ENCODE results near the gene LRIT3. TPM values are rescaled to one million over a fixed set of nuclear protein-coding genes. Genes with fewer than 3 reads are reported as not detected.

The LRIT3 gene
- total and polyA plus RNA-seq, 10 donors, result 0.13 to 0.94 (median 0.28) TPM

DNA sequence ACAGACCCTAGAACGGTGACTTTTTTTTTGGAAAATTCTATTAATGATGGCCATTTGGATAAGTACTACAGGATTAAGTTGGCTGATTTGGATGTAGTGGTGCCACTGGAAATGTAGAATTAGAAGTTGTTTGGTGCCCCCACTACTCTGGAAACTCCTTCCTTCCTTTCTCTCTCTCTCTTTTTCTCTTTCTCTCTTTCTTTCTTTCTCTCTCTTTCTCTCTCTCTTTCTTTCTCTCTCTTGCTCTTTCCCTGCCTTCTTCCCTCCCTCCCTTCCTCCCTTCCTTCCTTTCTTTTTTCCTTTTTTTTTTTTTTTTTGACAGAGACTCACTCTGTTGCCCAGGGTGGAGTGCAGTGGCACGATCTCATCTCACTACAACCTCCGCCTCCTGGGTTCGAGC lies 29.6 kb upstream of the LRIT3 start:
- Histone ChIP-seq H3K27ac (no peak overlapping the region), H3K9me3 (no peaks in the 10 kb centered on the region), H3K27me3 (replicated peaks in 1 of 7) (no peaks in the 10 kb centered on the region), H3K36me3 (peaks cover 0 to 57% (median 37%) of the 10 kb centered on the region in 6 donors), H3K4me1 (peaks cover 6 to 48% (median 28%) of the 10 kb centered on the region in 6 donors), H3K4me3 (no peak overlapping the region)
- DNase-seq, result no peak
- WGBS, 5 donors, result 96 to 100% (median 97%) methylated on average over 4 of the region's 4 CpGs
- no peak for TF ChIP-seq POLR2AphosphoS5 (IDR thresholded peaks at IDR 0.05)
- TF ChIP-seq CTCF (IDR thresholded peaks at IDR 0.05 in 8 of 11, conservative IDR thresholded peaks at IDR 0.05 in 3 of 11), result no peak
- TF ChIP-seq POLR2A (IDR thresholded peaks at IDR 0.05), result no peak
- intact Hi-C loops (cut with DNase I; ENCODE audit: low total_unique reads), result loop anchor here (10.0 kb wide), 1 partner anchor 1173 kb away; no protein-coding TSS in a partner anchor

- no peaks in the 10 kb centered on the region for H3K9me3 ChIP-seq
- TF ChIP-seq CTCF (IDR thresholded peaks at IDR 0.05 in 8 of 11, conservative IDR thresholded peaks at IDR 0.05 in 3 of 11) (no peak), POLR2AphosphoS5 (IDR thresholded peaks at IDR 0.05) (no peak), POLR2A (IDR thresholded peaks at IDR 0.05) (no peak)
- peaks cover 0 to 80% (median 58%) of the 10 kb centered on the region in 6 donors for H3K36me3 ChIP-seq
- no peak for DNase-seq
- H3K27me3 ChIP-seq (replicated peaks in 1 of 7), result no peaks in the 10 kb centered on the region
- H3K27ac ChIP-seq, result no peak overlapping the region
- intact Hi-C loops (cut with DNase I; ENCODE audit: low total_unique reads), result loop anchor here (5.0 to 10.0 kb wide), 2 partner anchors 116 to 393 kb away; partner anchors contain the start of gene CASP6
- 88 to 93% (median 89%) methylated on average over 2 of the region's 2 CpGs for WGBS, 5 donors
- no peak overlapping the region for H3K4me3 ChIP-seq
- H3K4me1 ChIP-seq, result peaks cover 6 to 33% (median 19%) of the 10 kb centered on the region in 6 donors
These were observed 27.3 kb upstream of the LRIT3 start for GRCh38 chr4:109820563-109820962.

- no peak for TF ChIP-seq POLR2A (IDR thresholded peaks at IDR 0.05)
- TF ChIP-seq POLR2AphosphoS5 (IDR thresholded peaks at IDR 0.05), result no peak
- no peak for TF ChIP-seq CTCF (IDR thresholded peaks at IDR 0.05 in 8 of 11, conservative IDR thresholded peaks at IDR 0.05 in 3 of 11)
- Histone ChIP-seq H3K4me3 (no peak overlapping the region), H3K36me3 (peaks cover 0 to 86% (median 59%) of the 10 kb centered on the region in 6 donors), H3K9me3 (no peaks in the 10 kb centered on the region), H3K27me3 (replicated peaks in 1 of 7) (no peaks in the 10 kb centered on the region), H3K4me1 (peaks cover 6 to 28% (median 16%) of the 10 kb centered on the region in 6 donors), H3K27ac (no peak overlapping the region)
- DNase-seq, result no peak
- intact Hi-C loops (cut with DNase I; ENCODE audit: low total_unique reads), result loop anchor here (5.0 to 10.0 kb wide), 2 partner anchors 116 to 394 kb away; partner anchors contain the start of gene CASP6
- WGBS, 5 donors, result 52 to 73% (median 66%) methylated on average over 2 of the region's 2 CpGs
These were observed 26.7 kb upstream of the LRIT3 start for GRCh38 chr4:109821185-109821584.

DNA sequence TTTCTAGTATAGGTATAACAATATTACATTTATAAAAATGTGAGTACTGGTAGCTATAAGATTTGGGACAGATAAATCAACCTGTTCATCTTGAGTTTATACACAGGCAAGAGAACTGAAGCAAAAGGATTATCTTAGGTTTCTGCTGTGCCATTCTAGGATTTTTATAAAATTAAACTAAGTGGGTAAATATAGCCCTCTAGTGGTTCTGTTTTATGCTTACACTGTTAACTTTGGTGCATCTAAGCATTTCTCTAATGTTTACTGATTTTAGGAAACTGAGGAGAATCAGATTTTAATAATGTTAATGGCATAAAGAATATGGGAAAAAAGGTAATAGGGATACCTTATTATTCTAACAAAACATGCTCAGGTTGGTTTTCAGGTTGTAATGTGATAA lies 21.2 kb upstream of the LRIT3 start:
- H3K36me3 ChIP-seq, result peaks cover 0 to 60% (median 34%) of the 10 kb centered on the region in 6 donors
- TF ChIP-seq POLR2A (IDR thresholded peaks at IDR 0.05) (no peak), CTCF (IDR thresholded peaks at IDR 0.05 in 8 of 11, conservative IDR thresholded peaks at IDR 0.05 in 3 of 11) (peak; percentile 12 to 65 (median 46))
- no peak overlapping the region for H3K4me3 ChIP-seq
- H3K27me3 ChIP-seq (replicated peaks in 1 of 7), result no peaks in the 10 kb centered on the region
- H3K27ac ChIP-seq, result no peak overlapping the region
- H3K9me3 ChIP-seq, result no peaks in the 10 kb centered on the region
- intact Hi-C loops (cut with DNase I; ENCODE audit: low total_unique reads), result loop anchor here (10.0 kb wide), 1 partner anchor 122 kb away; the partner anchor contains the start of gene CASP6
- no peak for DNase-seq
- no peaks in the 10 kb centered on the region for H3K4me1 ChIP-seq
